Fibroblast of gingiva (primary cell): Measurements from ENCODE around the gene ECD.
A peak's percentile ranks its signal among the peaks of the same experiment; 100 is the strongest.
"Not testable (repeated sequence)": the region's sequence is repeated elsewhere in the genome, so short reads cannot be mapped to it uniquely, and the experiment has no call there.

ENCODE experiments used
- DNase-seq: peaks from one replicate; pipeline ENCODE4 v3.0.0-alpha.2; 2011; ENCODE audit warnings: low read depth

The ECD gene

GRCh38 chr10:73159038-73159648, 8.7 kb downstream of the ECD start:
- peak; percentile 44 for DNase-seq

GRCh38 chr10:73156054-73156453, 11.8 kb downstream of the ECD start:
- DNase-seq: no peak

GRCh38 chr10:73152009-73152408, 15.8 kb downstream of the ECD start:
- no peak for DNase-seq

GRCh38 chr10:73150633-73151413, 17.0 kb downstream of the ECD start:
- DNase-seq: not testable (repeated sequence)

- DNase-seq: no peak
Observed at GRCh38 chr10:73141603-73142002, 26.2 kb downstream of the ECD start.

DNA sequence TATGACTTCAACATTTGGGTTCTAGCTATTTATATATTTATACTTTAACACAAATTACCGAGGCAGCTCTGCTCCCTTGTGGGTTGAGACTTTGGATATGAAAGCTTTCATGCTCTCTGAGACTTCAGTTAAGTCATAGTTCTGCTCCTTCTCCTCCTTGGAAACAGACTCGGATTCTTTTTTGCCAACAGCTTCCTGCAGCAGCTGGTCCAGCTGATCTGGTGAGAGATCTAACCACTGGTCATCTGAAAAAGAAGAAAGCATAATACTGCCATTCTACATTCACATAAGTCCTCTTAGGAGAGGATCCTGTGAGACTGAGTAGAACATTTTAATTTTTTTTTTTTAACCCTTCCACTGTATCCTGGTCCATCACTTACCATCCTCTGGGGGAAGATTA, 28.6 kb downstream of the ECD start:
- DNase-seq: no peak

GRCh38 chr10:73136627-73137026, 31.2 kb downstream of the ECD start:
- no peak for DNase-seq

GRCh38 chr10:73134727-73135126, 33.1 kb downstream of the ECD start:
- no peak for DNase-seq

DNA sequence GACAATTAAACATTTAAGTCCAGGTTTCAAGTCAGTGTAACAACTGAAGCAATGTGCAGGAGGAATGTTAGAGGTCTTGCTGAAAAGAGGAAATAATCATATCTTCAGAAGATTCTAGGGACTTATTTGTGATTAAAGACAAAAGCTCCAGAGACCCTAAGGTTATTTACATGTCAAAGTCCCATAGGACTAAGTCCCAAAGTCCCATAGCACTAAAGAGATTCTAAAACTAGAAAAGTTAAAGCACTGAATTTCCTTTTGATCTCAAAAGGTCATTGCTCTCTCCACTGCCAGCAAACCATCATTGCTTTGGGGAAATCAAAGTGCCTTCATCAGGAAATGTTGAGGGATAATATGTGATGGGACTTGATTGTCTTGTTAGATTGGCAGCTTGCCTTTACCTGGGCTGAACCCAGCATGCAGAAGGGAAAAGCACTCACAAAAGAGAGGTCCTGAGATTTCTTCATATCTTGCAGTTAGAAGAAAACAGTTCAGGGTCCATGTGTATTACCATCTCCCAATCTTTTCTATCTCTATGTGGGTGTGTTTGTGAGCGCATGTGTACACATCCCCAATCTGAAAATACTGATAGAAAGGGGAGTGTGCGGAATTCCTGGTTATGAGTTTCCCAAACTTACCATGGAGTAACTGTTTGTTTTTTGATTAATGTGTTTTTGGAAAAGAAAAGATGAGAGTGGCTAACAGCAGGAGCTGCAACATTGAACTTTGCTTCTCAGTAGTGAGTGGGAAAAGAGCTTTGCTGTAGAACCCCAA, 35.7 kb downstream of the ECD start:
- DNase-seq: no peak

DNA sequence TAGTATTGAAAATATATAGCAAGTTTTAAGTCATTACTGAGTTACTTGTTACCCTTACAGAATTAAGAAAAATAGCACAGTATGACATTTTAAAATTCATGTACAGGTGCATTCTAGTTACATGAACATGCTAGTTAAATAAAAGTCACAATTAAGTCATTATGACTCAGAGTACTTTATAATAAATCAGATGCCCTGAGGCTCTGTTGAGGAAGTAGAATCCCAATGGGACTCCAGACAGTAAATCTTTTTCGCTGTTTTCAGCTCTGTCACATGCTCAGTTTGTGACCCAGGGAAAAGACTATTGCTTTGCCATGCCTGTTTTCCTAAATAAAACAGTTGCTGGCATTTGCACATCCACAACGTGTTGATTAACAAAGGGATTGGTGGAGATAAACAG, 36.5 kb downstream of the ECD start:
- peak; percentile 3 for DNase-seq

DNA sequence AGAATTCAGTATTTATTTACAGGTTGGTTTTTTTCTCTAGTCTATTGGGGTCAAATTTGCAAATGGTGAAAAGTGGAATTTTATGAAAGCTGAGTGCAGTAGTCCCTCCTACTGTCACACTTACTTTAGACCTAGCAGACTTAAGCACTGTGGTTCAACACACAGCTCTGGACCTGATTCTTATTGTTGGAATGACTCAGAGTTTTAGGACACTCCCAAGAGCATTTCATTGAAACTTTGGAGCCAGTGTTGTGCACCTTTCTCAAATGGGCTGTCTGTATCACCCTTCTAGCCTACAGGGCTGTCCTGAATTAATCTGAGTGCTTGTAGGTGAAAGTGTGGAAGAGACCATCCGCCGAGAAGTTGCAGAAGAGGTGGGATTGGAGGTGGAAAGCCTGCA, 41.5 kb downstream of the ECD start:
- no peak for DNase-seq

DNA sequence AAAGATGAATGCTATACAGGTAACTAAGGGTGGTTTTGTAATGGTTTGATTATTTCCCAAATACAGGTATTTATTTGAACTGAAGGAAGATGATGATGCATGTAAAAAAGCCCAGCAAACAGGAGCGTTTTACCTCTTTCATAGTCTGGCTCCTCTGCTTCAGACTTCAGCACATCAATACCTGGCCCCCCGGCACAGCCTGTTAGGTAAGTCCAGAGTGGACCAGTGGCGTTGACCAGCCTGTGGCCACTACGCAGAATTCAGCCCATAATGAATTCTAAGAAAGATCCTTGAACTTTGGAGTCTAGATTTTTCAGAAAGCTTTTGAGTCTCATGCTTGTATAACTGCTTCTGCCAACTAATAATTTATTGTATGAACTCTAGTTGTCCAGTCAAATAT, 47.9 kb downstream of the ECD start:
- DNase-seq: no peak

DNA sequence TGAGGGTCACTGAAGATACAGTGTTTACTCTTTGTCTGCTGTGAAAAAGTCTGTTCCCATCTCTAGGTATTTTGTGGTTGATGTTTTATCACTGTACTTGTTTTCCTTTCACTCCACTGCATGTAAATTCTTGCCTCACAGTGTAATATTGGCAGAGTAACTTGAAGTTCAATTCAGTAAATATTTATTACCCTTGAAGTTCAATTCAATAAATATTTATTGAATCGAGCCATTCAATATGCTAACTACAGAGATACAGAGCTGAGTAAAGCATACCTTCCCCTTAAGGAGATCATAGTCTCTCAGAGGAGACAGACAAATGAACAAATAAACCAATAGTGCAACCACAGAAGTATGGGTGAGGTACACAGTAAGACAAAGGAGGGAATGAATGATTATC, 48.4 kb downstream of the ECD start:
- no peak for DNase-seq

GRCh38 chr10:73117976-73118743, 49.6 kb downstream of the ECD start:
- peak; percentile 41 for DNase-seq

- DNase-seq: no peak
Observed at GRCh38 chr10:73116017-73116416, 51.8 kb downstream of the ECD start.

DNA sequence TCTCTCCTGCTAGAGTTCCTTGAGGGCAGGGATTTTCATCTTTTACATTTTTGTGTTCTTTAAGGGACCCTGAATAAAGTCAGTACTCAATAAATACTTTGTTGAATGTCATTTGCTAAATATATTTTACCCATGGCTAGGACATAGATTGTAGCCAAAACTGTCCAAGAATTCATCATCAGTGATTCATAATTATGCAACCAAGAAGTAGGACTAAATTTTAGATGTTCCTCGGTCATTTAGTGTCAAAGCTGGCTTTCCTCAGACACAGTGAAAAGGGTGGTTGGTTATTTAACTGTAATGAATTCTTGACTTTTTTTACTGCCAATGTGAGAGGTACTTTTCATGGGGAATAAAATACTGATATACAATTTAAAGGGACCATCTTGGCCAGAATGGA, 54.3 kb downstream of the ECD start:
- peak; percentile 30 for DNase-seq

DNA sequence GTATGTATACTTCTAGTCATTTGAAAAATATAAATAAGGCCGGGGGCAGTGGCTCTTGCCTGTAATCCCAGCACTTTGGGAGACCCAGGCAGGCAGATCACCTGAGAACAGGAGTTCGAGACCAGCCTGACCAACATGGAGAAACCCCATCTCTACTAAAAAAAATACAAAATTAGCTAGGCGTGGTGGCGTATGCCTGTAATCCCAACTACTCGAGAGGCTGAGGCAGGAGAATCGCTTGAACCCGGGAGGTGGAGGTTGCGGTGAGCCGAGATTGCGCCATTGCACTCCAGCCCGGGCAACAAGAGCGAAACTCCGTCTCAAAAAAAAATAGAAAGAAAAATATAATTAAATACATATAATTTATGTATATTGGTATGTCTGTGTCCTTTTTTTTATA, 55.8 kb downstream of the ECD start:
- not testable (repeated sequence) for DNase-seq

- DNase-seq: peak; percentile 53
Observed at GRCh38 chr10:73110345-73110849, 57.4 kb downstream of the ECD start, which contains the start of gene NUDT13. NUDT13 (plus strand) TSS chr10:73110455; CDS start chr10:73114366, 3,911 bp downstream.

DNA sequence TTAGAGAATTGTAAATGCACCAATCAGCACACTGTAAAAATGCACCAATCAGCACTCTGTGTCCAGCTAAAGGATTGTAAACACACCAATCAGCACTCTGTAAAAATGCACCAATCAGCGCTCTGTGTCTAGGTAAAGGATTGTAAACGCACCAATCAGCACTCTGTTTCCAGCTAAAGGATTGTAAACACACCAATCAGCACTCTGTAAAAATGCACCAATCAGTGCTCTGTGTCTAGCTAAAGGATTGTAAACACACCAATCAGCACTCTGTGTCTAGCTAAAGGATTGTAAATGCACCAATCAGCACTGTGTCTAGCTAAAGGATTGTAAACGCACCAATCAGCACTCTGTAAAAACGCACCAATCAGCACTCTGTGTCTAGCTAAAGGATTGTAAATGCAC, 58.6 kb downstream of the ECD start:
- DNase-seq: not testable (repeated sequence)

GRCh38 chr10:73106301-73106700, 61.5 kb downstream of the ECD start:
- DNase-seq: no peak

DNA sequence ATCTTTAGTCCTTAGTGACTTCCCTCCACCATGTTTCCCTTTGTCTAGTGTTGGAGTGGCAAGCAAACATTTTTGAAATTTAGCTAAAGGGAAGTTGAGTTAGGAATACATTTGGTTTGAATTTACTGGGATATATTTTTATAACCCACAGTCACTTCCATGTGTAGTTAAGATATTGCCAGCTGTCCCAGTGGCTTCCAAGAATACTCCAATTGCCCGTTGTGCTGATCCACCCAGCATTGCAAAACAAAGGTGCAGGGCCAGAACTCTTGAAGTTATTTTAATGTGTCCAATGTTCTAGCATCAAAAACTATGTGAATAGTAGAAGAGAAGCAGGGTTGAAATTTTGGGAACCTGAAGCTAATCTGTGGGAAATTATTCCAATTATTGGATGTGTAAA, 68.7 kb downstream of the ECD start:
- DNase-seq: peak; percentile 82

- no peak for DNase-seq
Observed at GRCh38 chr10:73097305-73097670, 70.5 kb downstream of the ECD start.
